Liver (tissue), 9 donors: ENCODE data around the gene ACTRT2. TPM values are rescaled to one million over a fixed set of nuclear protein-coding genes. Genes with fewer than 3 reads are reported as not detected.

Experiments used
- DNase-seq: peaks from one replicate; pipeline ENCODE4 v3.0.0-alpha.2; 2017; ENCODE audit warnings: low spot score
- H3K27ac ChIP-seq, 2 donors: one replicate each; pipeline ENCODE4 v1.7.0; 2013; ENCODE audit warnings: inconsistent platforms in 2 of 2, low read length in 2 of 2, control low read depth in 1 of 2, low read depth in 1 of 2, mild to moderate bottlenecking in 1 of 2
- H3K27me3 ChIP-seq, 4 donors: one replicate each; pipeline versions ENCODE4 v1.6.1 to v1.7.0; 2013; ENCODE audit warnings: low read length in 3 of 4, inconsistent platforms in 1 of 4, mild to moderate bottlenecking in 1 of 4, moderate library complexity in 1 of 4; ENCODE audit not compliant: control insufficient read depth in 4 of 4, insufficient read depth in 4 of 4
- H3K36me3 ChIP-seq, 4 donors: one replicate each; pipeline versions ENCODE4 v1.6.1 to v1.7.0; 2013; ENCODE audit warnings: low read length in 3 of 4, mild to moderate bottlenecking in 3 of 4, low read depth in 1 of 4, moderate library complexity in 1 of 4; ENCODE audit not compliant: control insufficient read depth in 4 of 4, insufficient read depth in 3 of 4
- H3K4me1 ChIP-seq, 4 donors: one replicate each; pipeline versions ENCODE4 v1.6.1 to v1.7.0; 2013; ENCODE audit warnings: low read length in 3 of 4, mild to moderate bottlenecking in 3 of 4, moderate library complexity in 1 of 4; ENCODE audit not compliant: control insufficient read depth in 4 of 4, insufficient read depth in 4 of 4
- H3K4me3 ChIP-seq, 3 donors: one replicate each; pipeline versions ENCODE4 v1.6.1 to v1.7.0; 2013; ENCODE audit warnings: low read length in 3 of 3, control low read depth in 1 of 3, low read depth in 1 of 3, mild to moderate bottlenecking in 1 of 3
- H3K9ac ChIP-seq, 2 donors: one replicate each; pipeline ENCODE4 v1.7.0; 2013; ENCODE audit warnings: low read length in 2 of 2, mild to moderate bottlenecking in 2 of 2, moderate library complexity in 2 of 2, control low read depth in 1 of 2, low read depth in 1 of 2
- H3K9me3 ChIP-seq, 4 donors: one replicate each; pipeline versions ENCODE4 v1.6.1 to v1.7.0; 2013; ENCODE audit warnings: low read length in 3 of 4; ENCODE audit not compliant: control insufficient read depth in 4 of 4
- EGR1 ChIP-seq, 2 donors: IDR thresholded peaks; 2 replicates each; pipeline ENCODE4 v1.6.1; 2016 to 2018; ENCODE audit warnings: antibody characterized with exemption in 2 of 2, low read depth in 2 of 2
- GABPA ChIP-seq, 2 donors: IDR thresholded peaks in 1 of 2; conservative IDR thresholded peaks in 1 of 2; 2 replicates each; pipeline ENCODE4 v1.6.1; 2016; ENCODE audit warnings: antibody characterized with exemption in 2 of 2, mild to moderate bottlenecking in 1 of 2, moderate library complexity in 1 of 2
- HNF4A ChIP-seq, 2 donors: conservative IDR thresholded peaks; 2 replicates each; pipeline ENCODE4 v1.6.1; 2016; ENCODE audit warnings: antibody characterized with exemption in 2 of 2, mild to moderate bottlenecking in 2 of 2
- JUND ChIP-seq, 2 donors: IDR thresholded peaks; 2 replicates each; pipeline ENCODE4 v1.6.1; 2016; ENCODE audit warnings: antibody characterized with exemption in 2 of 2
- NR2F2 ChIP-seq: IDR thresholded peaks from 2 replicates; pipeline ENCODE4 v1.6.1; 2016; ENCODE audit warnings: antibody characterized with exemption
- TAF1 ChIP-seq: conservative IDR thresholded peaks from 2 replicates; pipeline ENCODE4 v1.6.1; 2016; ENCODE audit warnings: antibody characterized with exemption, mild to moderate bottlenecking
- YY1 ChIP-seq: IDR thresholded peaks from 2 replicates; pipeline ENCODE4 v1.6.1; 2016; ENCODE audit warnings: antibody characterized with exemption, mild to moderate bottlenecking
- WGBS: extraction: QIAGEN DNeasy Blood & Tissue Kit; methylation state at CpG from one replicate; pipeline ENCODE4 v1.1.7; 2013; 5-methylcytosine and 5-hydroxymethylcytosine counted together
- polyA plus RNA-seq, 2 donors: library from polyadenylated mRNA; stranded (reverse) in 1 of 2; unstranded in 1 of 2; fragments of 200-250 nt in 1 of 2; fragments of >200 nt in 1 of 2; fragmentation: Nextera tagmentation in 1 of 2; extraction: Ambion mirVana in 1 of 2; gene quantifications; one replicate each; pipeline versions ENCODE4 v1.2.1 to v1.2.3, GENCODE V29; 2013 to 2015
- total RNA-seq, 2 donors: library from RNA; depleted of rRNA; stranded (reverse); fragments of >200 nt; gene quantifications; one replicate each; pipeline ENCODE4 v1.2.3, GENCODE V29; 2014
- TF ChIP-seq, protein P1 (sequence below): IDR thresholded peaks from 2 replicates; pipeline ENCODE4 v1.6.1; 2016; ENCODE audit warnings: antibody characterized with exemption
- TF ChIP-seq, protein P2 (sequence below): IDR thresholded peaks from 2 replicates; pipeline ENCODE4 v1.6.1; 2016; ENCODE audit warnings: antibody characterized with exemption, mild to moderate bottlenecking
- TF ChIP-seq, protein P3 (sequence below): fragments of 150-350 bp; IDR thresholded peaks from 2 replicates; pipeline ENCODE4 v1.5.1; 2017; ENCODE audit warnings: improper control_type of control experiment, low read depth, low read length; ENCODE audit not compliant: missing input control
- donor health status: healthy.
- donor health status: healthy.
- donor health status: healthy.
- donor health status: healthy.
- donor health status: healthy.

ACTRT2 gene
- total and polyA plus RNA-seq, 4 donors = not detected

DNA sequence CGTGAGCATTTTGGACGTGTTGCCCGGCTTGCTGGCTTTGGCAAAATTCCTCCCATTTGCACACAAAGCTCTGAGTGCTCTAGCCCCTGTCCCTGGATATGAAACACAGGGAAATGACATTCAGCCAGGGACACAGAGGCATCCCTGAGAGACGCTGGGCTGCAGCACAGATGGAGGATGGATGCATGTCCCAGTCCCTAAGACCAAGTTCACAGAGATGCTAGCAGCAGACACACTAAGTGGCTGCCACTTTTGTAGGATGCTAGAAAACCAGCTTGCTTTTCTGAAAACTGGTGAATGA, 12.5 kb downstream of the ACTRT2 start:
- TF ChIP-seq, protein P1, sequence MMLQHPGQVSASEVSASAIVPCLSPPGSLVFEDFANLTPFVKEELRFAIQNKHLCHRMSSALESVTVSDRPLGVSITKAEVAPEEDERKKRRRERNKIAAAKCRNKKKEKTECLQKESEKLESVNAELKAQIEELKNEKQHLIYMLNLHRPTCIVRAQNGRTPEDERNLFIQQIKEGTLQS = no peak
- TF ChIP-seq EGR1 (IDR thresholded peaks at IDR 0.05; ENCODE audit: low read depth in 2 of 2) = no peak
- TF ChIP-seq HNF4A (conservative IDR thresholded peaks at IDR 0.05) = no peak
- TF ChIP-seq, protein P2, sequence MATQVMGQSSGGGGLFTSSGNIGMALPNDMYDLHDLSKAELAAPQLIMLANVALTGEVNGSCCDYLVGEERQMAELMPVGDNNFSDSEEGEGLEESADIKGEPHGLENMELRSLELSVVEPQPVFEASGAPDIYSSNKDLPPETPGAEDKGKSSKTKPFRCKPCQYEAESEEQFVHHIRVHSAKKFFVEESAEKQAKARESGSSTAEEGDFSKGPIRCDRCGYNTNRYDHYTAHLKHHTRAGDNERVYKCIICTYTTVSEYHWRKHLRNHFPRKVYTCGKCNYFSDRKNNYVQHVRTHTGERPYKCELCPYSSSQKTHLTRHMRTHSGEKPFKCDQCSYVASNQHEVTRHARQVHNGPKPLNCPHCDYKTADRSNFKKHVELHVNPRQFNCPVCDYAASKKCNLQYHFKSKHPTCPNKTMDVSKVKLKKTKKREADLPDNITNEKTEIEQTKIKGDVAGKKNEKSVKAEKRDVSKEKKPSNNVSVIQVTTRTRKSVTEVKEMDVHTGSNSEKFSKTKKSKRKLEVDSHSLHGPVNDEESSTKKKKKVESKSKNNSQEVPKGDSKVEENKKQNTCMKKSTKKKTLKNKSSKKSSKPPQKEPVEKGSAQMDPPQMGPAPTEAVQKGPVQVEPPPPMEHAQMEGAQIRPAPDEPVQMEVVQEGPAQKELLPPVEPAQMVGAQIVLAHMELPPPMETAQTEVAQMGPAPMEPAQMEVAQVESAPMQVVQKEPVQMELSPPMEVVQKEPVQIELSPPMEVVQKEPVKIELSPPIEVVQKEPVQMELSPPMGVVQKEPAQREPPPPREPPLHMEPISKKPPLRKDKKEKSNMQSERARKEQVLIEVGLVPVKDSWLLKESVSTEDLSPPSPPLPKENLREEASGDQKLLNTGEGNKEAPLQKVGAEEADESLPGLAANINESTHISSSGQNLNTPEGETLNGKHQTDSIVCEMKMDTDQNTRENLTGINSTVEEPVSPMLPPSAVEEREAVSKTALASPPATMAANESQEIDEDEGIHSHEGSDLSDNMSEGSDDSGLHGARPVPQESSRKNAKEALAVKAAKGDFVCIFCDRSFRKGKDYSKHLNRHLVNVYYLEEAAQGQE = no peak
- TF ChIP-seq, protein P3, sequence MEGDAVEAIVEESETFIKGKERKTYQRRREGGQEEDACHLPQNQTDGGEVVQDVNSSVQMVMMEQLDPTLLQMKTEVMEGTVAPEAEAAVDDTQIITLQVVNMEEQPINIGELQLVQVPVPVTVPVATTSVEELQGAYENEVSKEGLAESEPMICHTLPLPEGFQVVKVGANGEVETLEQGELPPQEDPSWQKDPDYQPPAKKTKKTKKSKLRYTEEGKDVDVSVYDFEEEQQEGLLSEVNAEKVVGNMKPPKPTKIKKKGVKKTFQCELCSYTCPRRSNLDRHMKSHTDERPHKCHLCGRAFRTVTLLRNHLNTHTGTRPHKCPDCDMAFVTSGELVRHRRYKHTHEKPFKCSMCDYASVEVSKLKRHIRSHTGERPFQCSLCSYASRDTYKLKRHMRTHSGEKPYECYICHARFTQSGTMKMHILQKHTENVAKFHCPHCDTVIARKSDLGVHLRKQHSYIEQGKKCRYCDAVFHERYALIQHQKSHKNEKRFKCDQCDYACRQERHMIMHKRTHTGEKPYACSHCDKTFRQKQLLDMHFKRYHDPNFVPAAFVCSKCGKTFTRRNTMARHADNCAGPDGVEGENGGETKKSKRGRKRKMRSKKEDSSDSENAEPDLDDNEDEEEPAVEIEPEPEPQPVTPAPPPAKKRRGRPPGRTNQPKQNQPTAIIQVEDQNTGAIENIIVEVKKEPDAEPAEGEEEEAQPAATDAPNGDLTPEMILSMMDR = no peak
- no peak for TF ChIP-seq JUND (IDR thresholded peaks at IDR 0.05)
- TF ChIP-seq TAF1 = no peak
- peaks cover 0 to 4% (median under 1%) of the 10 kb centered on the region in 4 donors for H3K27me3 ChIP-seq
- no peaks in the 10 kb centered on the region for H3K36me3 ChIP-seq
- no peak overlapping the region for H3K9ac ChIP-seq
- H3K9me3 ChIP-seq = no peaks in the 10 kb centered on the region
- 55% methylated on average over 4 of the region's 4 CpGs for WGBS
- H3K27ac ChIP-seq = no peak overlapping the region
- no peak for DNase-seq
- H3K4me1 ChIP-seq = no peaks in the 10 kb centered on the region
- H3K4me3 ChIP-seq = no peak overlapping the region

DNA sequence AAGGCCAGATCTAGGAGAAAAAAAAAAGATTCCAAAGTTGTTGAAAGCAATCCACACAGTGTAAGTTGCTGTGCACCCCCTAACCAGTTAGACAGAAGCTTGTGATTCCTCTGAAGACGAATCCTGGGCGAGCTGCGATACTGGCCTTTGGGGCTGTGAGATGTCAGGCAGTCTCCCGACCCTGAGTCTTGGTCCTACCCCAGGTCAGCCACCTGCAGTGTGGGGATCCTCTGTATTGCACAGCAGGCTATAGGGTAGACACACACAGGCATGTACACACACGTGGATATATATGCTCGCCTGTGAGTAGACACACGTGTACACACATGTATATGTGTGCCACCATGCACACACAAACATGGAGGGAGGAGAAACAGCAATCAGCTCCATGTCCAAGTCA, 12.9 kb downstream of the ACTRT2 start:
- H3K4me3 ChIP-seq = no peak overlapping the region
- no peak overlapping the region for H3K9ac ChIP-seq
- no peaks in the 10 kb centered on the region for H3K4me1 ChIP-seq
- no peak for DNase-seq
- WGBS = 73% methylated on average over 7 of the region's 7 CpGs
- TF ChIP-seq NR2F2 (no peak), YY1 (no peak), HNF4A (conservative IDR thresholded peaks at IDR 0.05) (no peak), GABPA (IDR thresholded peaks at IDR 0.05 in 1 of 2, conservative IDR thresholded peaks at IDR 0.05 in 1 of 2) (no peak), TAF1 (no peak)
- TF ChIP-seq, protein P3 = no peak
- TF ChIP-seq, protein P2 = no peak
- no peak overlapping the region for H3K27ac ChIP-seq
- no peaks in the 10 kb centered on the region for H3K9me3 ChIP-seq
- H3K36me3 ChIP-seq = no peaks in the 10 kb centered on the region
- H3K27me3 ChIP-seq = peaks cover 0 to 4% (median under 1%) of the 10 kb centered on the region in 4 donors
